ENCODE results near the gene NR5A1. TPM values are rescaled to one million over a fixed set of nuclear protein-coding genes. Genes with fewer than 3 reads are reported as not detected.

Gene NR5A1
- total RNA-seq, 1 donor from 2014 or later, result not detected

GRCh38 chr9:124475158-124475867 is 31.9 kb downstream of the NR5A1 start:
- Mint-ChIP-seq H3K4me3 (ENCODE audit: unreplicated experiment) (no peak overlapping the region), H3K9me3 (ENCODE audit: unreplicated experiment) (peaks cover 2% of the 10 kb centered on the region), H3K27me3 (ENCODE audit: unreplicated experiment) (peaks cover 9% of the 10 kb centered on the region), H3K36me3 (ENCODE audit: unreplicated experiment) (no peaks in the 10 kb centered on the region), H3K4me1 (ENCODE audit: low read depth, unreplicated experiment) (peaks cover 2% of the 10 kb centered on the region), H3K27ac (ENCODE audit: unreplicated experiment) (no peak overlapping the region)
- no peak for DNase-seq
- TF ChIP-seq, protein P1, sequence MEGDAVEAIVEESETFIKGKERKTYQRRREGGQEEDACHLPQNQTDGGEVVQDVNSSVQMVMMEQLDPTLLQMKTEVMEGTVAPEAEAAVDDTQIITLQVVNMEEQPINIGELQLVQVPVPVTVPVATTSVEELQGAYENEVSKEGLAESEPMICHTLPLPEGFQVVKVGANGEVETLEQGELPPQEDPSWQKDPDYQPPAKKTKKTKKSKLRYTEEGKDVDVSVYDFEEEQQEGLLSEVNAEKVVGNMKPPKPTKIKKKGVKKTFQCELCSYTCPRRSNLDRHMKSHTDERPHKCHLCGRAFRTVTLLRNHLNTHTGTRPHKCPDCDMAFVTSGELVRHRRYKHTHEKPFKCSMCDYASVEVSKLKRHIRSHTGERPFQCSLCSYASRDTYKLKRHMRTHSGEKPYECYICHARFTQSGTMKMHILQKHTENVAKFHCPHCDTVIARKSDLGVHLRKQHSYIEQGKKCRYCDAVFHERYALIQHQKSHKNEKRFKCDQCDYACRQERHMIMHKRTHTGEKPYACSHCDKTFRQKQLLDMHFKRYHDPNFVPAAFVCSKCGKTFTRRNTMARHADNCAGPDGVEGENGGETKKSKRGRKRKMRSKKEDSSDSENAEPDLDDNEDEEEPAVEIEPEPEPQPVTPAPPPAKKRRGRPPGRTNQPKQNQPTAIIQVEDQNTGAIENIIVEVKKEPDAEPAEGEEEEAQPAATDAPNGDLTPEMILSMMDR (IDR thresholded peaks at IDR 0.05; ENCODE audit: partially characterized antibody, unreplicated experiment), result no peak

DNA sequence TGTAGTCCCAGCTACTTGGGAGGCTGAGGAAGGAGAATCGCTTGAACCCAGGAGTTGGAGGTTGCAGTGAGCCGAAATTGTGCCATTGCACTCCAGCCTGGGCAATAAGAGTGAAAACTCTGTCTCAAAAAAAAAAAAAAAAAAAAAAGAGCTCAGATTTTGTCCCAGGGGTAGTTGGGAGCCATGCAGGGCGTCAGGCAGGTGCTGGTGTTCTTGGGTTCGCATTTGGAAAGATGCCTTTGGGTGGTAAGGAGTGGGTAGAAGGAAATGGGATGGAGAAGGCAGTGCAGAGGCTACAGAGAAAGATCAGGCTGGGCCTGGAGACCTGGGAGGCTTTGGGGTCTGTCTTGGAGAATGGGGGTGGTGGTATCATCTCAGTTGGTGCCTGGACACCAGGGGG is 33.0 kb downstream of the NR5A1 start:
- no peak overlapping the region for H3K4me3 Mint-ChIP-seq (ENCODE audit: unreplicated experiment)
- H3K27me3 Mint-ChIP-seq (ENCODE audit: unreplicated experiment), result peaks cover 5% of the 10 kb centered on the region
- TF ChIP-seq, protein P1 (IDR thresholded peaks at IDR 0.05; ENCODE audit: partially characterized antibody, unreplicated experiment), result no peak
- H3K36me3 Mint-ChIP-seq (ENCODE audit: unreplicated experiment), result no peaks in the 10 kb centered on the region
- no peak for DNase-seq
- peaks cover 2% of the 10 kb centered on the region for H3K4me1 Mint-ChIP-seq (ENCODE audit: low read depth, unreplicated experiment)
- H3K27ac Mint-ChIP-seq (ENCODE audit: unreplicated experiment), result no peak overlapping the region
- H3K9me3 Mint-ChIP-seq (ENCODE audit: unreplicated experiment), result no peaks in the 10 kb centered on the region

- no peak overlapping the region for H3K27ac Mint-ChIP-seq (ENCODE audit: unreplicated experiment)
Observed at GRCh38 chr9:124473310-124473709, 33.9 kb downstream of the NR5A1 start.

DNA sequence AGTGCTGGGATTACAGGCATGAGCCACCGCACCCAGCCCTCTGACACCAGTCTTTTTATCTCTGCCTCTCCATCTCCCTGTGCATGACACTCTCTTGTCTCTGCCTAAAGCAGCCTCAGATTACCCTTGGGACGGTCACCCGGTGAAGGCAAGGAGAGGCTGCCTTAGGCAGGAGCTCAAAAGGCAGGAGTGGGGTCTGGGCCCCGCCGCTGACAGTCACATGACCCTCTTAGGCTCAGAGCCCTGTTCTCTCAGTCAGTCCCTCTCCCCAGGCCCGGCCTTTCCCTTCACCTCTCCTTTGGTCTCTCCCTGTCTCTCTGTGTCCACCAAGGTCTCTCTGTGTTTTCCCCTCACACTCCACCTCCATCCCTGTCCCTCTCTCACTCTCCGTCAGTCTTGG is 34.4 kb downstream of the NR5A1 start:
- H3K4me3 Mint-ChIP-seq (ENCODE audit: unreplicated experiment), result no peak overlapping the region
- no peaks in the 10 kb centered on the region for H3K36me3 Mint-ChIP-seq (ENCODE audit: unreplicated experiment)
- TF ChIP-seq, protein P1 (IDR thresholded peaks at IDR 0.05; ENCODE audit: partially characterized antibody, unreplicated experiment), result no peak
- H3K27ac Mint-ChIP-seq (ENCODE audit: unreplicated experiment), result no peak overlapping the region
- H3K27me3 Mint-ChIP-seq (ENCODE audit: unreplicated experiment), result peaks cover 5% of the 10 kb centered on the region
- H3K9me3 Mint-ChIP-seq (ENCODE audit: unreplicated experiment), result peaks cover 2% of the 10 kb centered on the region
- no peak for DNase-seq
- H3K4me1 Mint-ChIP-seq (ENCODE audit: low read depth, unreplicated experiment), result no peaks in the 10 kb centered on the region

More at GRCh38 chr9:124473310-124473709, 33.9 kb downstream of the NR5A1 start:
- H3K9me3 Mint-ChIP-seq (ENCODE audit: unreplicated experiment), result peaks cover 2% of the 10 kb centered on the region
- H3K27me3 Mint-ChIP-seq (ENCODE audit: unreplicated experiment), result peaks cover 7% of the 10 kb centered on the region
- no peak overlapping the region for H3K4me3 Mint-ChIP-seq (ENCODE audit: unreplicated experiment)
- TF ChIP-seq, protein P1 (IDR thresholded peaks at IDR 0.05; ENCODE audit: partially characterized antibody, unreplicated experiment), result no peak
- DNase-seq, result no peak
- H3K4me1 Mint-ChIP-seq (ENCODE audit: low read depth, unreplicated experiment), result peaks cover under 1% of the 10 kb centered on the region
- H3K36me3 Mint-ChIP-seq (ENCODE audit: unreplicated experiment), result no peaks in the 10 kb centered on the region

DNA sequence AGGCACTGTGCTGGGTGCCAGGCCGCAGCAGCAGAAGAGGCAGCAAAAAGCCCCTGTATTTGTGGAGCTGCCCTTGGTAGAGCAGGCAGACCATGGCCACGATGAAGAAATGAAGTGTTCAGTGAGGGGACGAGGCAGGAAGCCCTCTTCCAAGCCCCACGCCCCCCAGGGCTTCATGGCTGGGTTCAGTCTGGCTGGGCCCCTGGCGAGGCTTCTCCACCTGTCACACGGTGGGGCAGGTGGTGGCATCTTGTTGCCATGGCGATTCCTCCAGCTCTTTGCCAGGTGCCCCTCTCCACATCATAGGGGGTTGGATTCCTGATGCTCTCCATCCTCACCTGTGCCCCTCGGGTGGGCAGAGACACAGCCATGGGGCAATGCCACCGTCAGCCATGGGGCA is 35.4 kb downstream of the NR5A1 start:
- Mint-ChIP-seq H3K9me3 (ENCODE audit: unreplicated experiment) (peaks cover 2% of the 10 kb centered on the region), H3K27me3 (ENCODE audit: unreplicated experiment) (peaks cover 6% of the 10 kb centered on the region), H3K36me3 (ENCODE audit: unreplicated experiment) (no peaks in the 10 kb centered on the region), H3K4me1 (ENCODE audit: low read depth, unreplicated experiment) (no peaks in the 10 kb centered on the region), H3K27ac (ENCODE audit: unreplicated experiment) (no peak overlapping the region), H3K4me3 (ENCODE audit: unreplicated experiment) (no peak overlapping the region)
- TF ChIP-seq, protein P1 (IDR thresholded peaks at IDR 0.05; ENCODE audit: partially characterized antibody, unreplicated experiment), result no peak
- DNase-seq, result no peak

Measured in glutamatergic neuron (in vitro differentiated cells).